ENCODE data around the gene KIF3B.
"Not testable (repeated sequence)": the region's sequence is repeated elsewhere in the genome, so short reads cannot be mapped to it uniquely, and the experiment has no call there.

KIF3B gene

GRCh38 chr20:32357869-32358631 lies 80.6 kb downstream of the KIF3B start, which contains the start of gene ASXL1:
Gene ASXL1, plus strand, starts transcription at chr20:32358331. Its CDS starts 445 bp downstream, at chr20:32358776.
- peak; percentile 99 for DNase-seq

- no peak for DNase-seq
Observed at GRCh38 chr20:32358632-32358882, 81.1 kb downstream of the KIF3B start.

- peak; percentile 77 for DNase-seq
Observed at GRCh38 chr20:32358883-32359632, 81.6 kb downstream of the KIF3B start.

GRCh38 chr20:32359633-32360332 lies 82.3 kb downstream of the KIF3B start:
- DNase-seq = peak; percentile 50

GRCh38 chr20:32360333-32360634 lies 82.8 kb downstream of the KIF3B start:
- DNase-seq = no peak

- DNase-seq = no peak
Observed at GRCh38 chr20:32362901-32363364, 85.5 kb downstream of the KIF3B start.

- DNase-seq = no peak
Observed at GRCh38 chr20:32363492-32363891, 86.0 kb downstream of the KIF3B start.

- peak; percentile 93 for DNase-seq
Observed at GRCh38 chr20:32364554-32365208, 87.2 kb downstream of the KIF3B start.

GRCh38 chr20:32365564-32365963 lies 88.1 kb downstream of the KIF3B start:
- peak; percentile 99 for DNase-seq

- peak; percentile 32 for DNase-seq
Observed at GRCh38 chr20:32366380-32366779, 88.9 kb downstream of the KIF3B start.

GRCh38 chr20:32368323-32368722 lies 90.9 kb downstream of the KIF3B start:
- no peak for DNase-seq

GRCh38 chr20:32368925-32369324 lies 91.5 kb downstream of the KIF3B start:
- DNase-seq = no peak

- DNase-seq = no peak
Observed at GRCh38 chr20:32370897-32371296, 93.4 kb downstream of the KIF3B start.

- DNase-seq = no peak
Observed at GRCh38 chr20:32378461-32378860, 101.0 kb downstream of the KIF3B start.

- DNase-seq = not testable (repeated sequence)
Observed at GRCh38 chr20:32380037-32380436, 102.6 kb downstream of the KIF3B start.

- no peak for DNase-seq
Observed at GRCh38 chr20:32380745-32381144, 103.3 kb downstream of the KIF3B start.

- DNase-seq = peak; percentile 88
Observed at GRCh38 chr20:32382102-32382950, 104.9 kb downstream of the KIF3B start.

- not testable (repeated sequence) for DNase-seq
Observed at GRCh38 chr20:32383441-32383840, 106.0 kb downstream of the KIF3B start.

Measured in NCI-H2171 treated with DMSO at 0.1 percent for 48 hours (cell line).